HEK293T (cell line): ENCODE data around the gene DLG2.

Experiments used
- CTCF ChIA-PET: fragments of 350-600 bp; formaldehyde crosslinking; extraction: SDS; loops from one replicate; lab custom pipeline; 2021; ENCODE audit warnings: antibody characterized with exemption, inconsistent platforms; lab: Yijun Ruan, JAX
- POLR2A ChIA-PET: fragments of 350-600 bp; formaldehyde crosslinking; extraction: SDS; loops from one replicate; lab custom pipeline; 2020; ENCODE audit warnings: antibody characterized with exemption, inconsistent platforms; lab: Yijun Ruan, JAX
- DNase-seq: peaks from one replicate; pipeline ENCODE4 v3.0.0; 2012; ENCODE audit warnings: mixed read lengths; ENCODE audit errors: extremely low spot score
- ARNT ChIP-seq: fragments of 450-650 bp; IDR thresholded peaks from 2 replicates; pipeline ENCODE4 v1.6.1; 2017; ENCODE audit warnings: mild to moderate bottlenecking
- BHLHE40 ChIP-seq: fragments of 450-650 bp; IDR thresholded peaks from 2 replicates; pipeline ENCODE4 v1.6.1; 2016; ENCODE audit warnings: mild to moderate bottlenecking, moderate library complexity, borderline replicate concordance
- CTBP1 ChIP-seq: fragments of 450-650 bp; IDR thresholded peaks from 2 replicates; pipeline ENCODE4 v1.6.1; 2016; ENCODE audit warnings: borderline replicate concordance
- ELF4 ChIP-seq: fragments of 450-650 bp; IDR thresholded peaks from 2 replicates; pipeline ENCODE4 v1.6.1; 2017; ENCODE audit warnings: antibody characterized with exemption
- FOXA1 ChIP-seq: fragments of 450-650 bp; IDR thresholded peaks from 2 replicates; pipeline ENCODE4 v1.6.1; 2016; ENCODE audit warnings: mild to moderate bottlenecking
- FOXK2 ChIP-seq: fragments of 450-650 bp; IDR thresholded peaks from 2 replicates; pipeline ENCODE4 v1.6.1; 2016; ENCODE audit warnings: mild to moderate bottlenecking
- FOXM1 ChIP-seq: fragments of 450-650 bp; IDR thresholded peaks from 2 replicates; pipeline ENCODE4 v1.6.1; 2017; ENCODE audit warnings: mild to moderate bottlenecking, borderline replicate concordance
- HDGF ChIP-seq: fragments of 450-650 bp; IDR thresholded peaks from 2 replicates; pipeline ENCODE4 v1.6.1; 2017; ENCODE audit warnings: antibody characterized with exemption, borderline replicate concordance
- L3MBTL2 ChIP-seq: fragments of 450-650 bp; conservative IDR thresholded peaks from 2 replicates; pipeline ENCODE4 v1.6.1; 2016; ENCODE audit warnings: mild to moderate bottlenecking
- LEF1 ChIP-seq: fragments of 450-650 bp; IDR thresholded peaks from 2 replicates; pipeline ENCODE4 v1.6.1; 2017; ENCODE audit warnings: mild to moderate bottlenecking, borderline replicate concordance
- NFRKB ChIP-seq: fragments of 450-650 bp; IDR thresholded peaks from 2 replicates; pipeline ENCODE4 v1.6.1; 2016; ENCODE audit warnings: mild to moderate bottlenecking, moderate library complexity
- SP1 ChIP-seq: fragments of 450-650 bp; IDR thresholded peaks from 2 replicates; pipeline ENCODE4 v1.6.1; 2017
- SUZ12 ChIP-seq: fragments of 450-650 bp; IDR thresholded peaks from 2 replicates; pipeline ENCODE4 v1.6.1; 2016; ENCODE audit warnings: mild to moderate bottlenecking
- TARDBP ChIP-seq: fragments of 450-650 bp; IDR thresholded peaks from 2 replicates; pipeline ENCODE4 v1.6.1; 2016
- ZNF384 ChIP-seq: fragments of 450-650 bp; IDR thresholded peaks from 2 replicates; pipeline ENCODE4 v1.6.1; 2016
- TF ChIP-seq, protein P1 (sequence below): fragments of 450-650 bp; IDR thresholded peaks from 2 replicates; pipeline ENCODE4 v1.6.1; 2016

The DLG2 gene

DNA sequence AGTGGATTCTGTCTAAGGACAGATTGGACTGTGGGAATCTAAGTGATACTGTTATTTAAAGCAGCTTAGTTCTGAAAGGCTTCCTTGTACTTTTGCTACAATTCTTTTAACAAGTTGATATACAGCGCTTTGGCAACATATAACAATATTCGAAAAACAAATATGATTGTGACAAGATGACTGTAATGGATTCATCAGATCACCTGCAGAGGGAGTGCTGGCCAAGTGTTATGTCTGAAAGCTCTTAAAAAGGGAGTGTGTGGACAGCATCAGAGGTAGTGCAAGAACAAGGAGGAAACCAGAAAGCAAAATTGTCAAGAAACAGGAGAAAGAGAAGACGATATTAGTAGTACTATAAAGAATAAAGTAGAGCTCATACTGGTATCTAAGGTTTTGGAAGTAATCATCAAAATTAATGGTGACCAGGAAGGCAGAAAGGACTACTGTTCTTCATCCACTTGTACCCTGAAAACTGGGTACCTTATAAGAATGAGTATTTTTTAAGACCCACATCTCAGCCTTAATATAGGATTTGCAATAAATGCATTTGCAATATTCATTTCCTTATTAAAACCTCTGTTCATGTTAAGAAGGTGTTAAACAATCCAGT is 1229.0 kb downstream of the DLG2 start:
- POLR2A ChIA-PET = no interaction called here
- CTCF ChIA-PET = interaction anchor here (0.6 to 1.3 kb wide), 4 partner anchors 84 to 570 kb away, joined by 3 to 8 read pairs (median 4); no protein-coding TSS in a partner anchor
- DNase-seq = peak; percentile 6
- no peak for TF ChIP-seq SP1
- no peak for TF ChIP-seq ZNF384
- TF ChIP-seq FOXM1 = no peak
- no peak for TF ChIP-seq SUZ12
- no peak for TF ChIP-seq BHLHE40

DNA sequence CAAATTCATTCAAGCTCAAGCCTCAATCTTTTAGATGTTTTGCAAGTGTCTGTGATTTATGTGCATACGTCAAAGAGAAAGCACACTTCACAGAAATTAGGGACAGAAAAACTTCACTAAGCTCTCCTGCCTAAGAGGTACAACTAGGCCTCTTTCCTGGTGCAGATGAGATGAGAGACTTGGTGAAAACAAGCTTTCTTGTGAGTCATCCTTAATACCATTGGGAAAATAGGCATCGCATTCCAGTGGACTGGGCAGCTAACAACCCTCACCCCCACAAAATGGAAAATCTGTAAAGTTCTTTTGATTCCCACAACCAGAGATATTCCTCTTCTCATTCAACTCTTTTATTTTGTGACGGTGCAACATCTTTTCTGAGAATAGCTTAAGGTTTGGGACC is 1230.6 kb downstream of the DLG2 start:
- ChIA-PET CTCF (interaction anchor here (0.8 kb wide), 1 partner anchor 168 kb away, joined by 3 read pairs; no protein-coding TSS in a partner anchor), POLR2A (no interaction called here)
- no peak for DNase-seq
- no peak for TF ChIP-seq FOXM1
- no peak for TF ChIP-seq ARNT
- TF ChIP-seq L3MBTL2 = no peak
- TF ChIP-seq CTBP1 = no peak
- TF ChIP-seq FOXK2 = no peak

DNA sequence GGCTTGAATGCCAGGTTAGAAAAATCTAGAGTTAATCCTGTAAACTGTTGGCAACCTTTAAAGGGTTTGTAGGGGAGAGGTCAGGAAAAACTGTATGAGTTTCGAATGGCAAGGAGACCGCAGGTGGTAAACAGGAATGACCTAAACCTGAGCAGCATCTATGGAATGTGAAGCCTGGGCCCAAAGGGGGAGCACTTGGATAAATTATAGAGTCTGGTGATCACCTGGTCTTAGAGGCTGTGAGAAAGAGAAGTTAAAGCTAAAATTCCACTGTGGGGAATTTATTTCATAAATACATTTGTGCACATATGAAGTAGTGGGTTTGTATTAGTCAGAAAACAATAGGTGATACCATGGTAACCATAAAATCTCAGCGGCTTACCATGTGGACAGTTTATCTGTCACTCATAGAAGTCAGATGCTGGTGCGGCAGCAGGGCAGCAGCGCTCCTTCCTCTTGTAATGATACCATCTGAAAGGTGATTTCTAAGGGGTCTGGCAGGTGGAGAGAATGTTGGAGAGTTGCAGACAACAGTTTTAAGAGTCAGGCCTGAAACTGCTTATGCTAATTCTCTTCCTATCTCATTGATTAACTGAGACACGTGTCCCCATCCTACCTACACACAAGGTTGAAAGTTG is 1236.6 kb downstream of the DLG2 start:
- DNase-seq = no peak
- POLR2A ChIA-PET = no interaction called here
- TF ChIP-seq ARNT = no peak
- TF ChIP-seq SUZ12 = no peak
- TF ChIP-seq, protein P1, sequence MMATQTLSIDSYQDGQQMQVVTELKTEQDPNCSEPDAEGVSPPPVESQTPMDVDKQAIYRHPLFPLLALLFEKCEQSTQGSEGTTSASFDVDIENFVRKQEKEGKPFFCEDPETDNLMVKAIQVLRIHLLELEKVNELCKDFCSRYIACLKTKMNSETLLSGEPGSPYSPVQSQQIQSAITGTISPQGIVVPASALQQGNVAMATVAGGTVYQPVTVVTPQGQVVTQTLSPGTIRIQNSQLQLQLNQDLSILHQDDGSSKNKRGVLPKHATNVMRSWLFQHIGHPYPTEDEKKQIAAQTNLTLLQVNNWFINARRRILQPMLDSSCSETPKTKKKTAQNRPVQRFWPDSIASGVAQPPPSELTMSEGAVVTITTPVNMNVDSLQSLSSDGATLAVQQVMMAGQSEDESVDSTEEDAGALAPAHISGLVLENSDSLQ = no peak
- TF ChIP-seq CTBP1 = no peak
- CTCF ChIA-PET = interaction anchor here (0.6 to 1.0 kb wide), 2 partner anchors 146 to 169 kb away, joined by 3 read pairs; no protein-coding TSS in a partner anchor

DNA sequence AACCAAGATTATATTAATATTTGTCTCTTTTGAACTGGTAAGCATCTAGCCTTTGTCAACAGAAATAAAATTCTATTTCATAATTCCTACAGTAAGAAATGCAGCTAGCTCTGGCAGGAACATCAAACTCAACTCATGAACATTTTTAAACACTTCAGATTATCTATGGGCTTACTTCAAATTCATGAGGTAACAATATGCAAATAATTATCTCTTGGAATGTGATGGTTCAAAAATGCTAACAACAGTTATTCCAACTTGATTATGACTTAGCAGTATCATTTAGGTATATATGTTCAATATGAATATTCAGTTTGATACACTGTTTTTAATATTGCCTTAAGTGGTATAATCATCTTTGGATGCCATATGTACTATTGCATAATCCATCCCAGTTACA is 1237.4 kb downstream of the DLG2 start:
- CTCF ChIA-PET = interaction anchor here (0.6 kb wide), 1 partner anchor 147 kb away, joined by 3 read pairs; no protein-coding TSS in a partner anchor
- DNase-seq = no peak
- POLR2A ChIA-PET = no interaction called here
- TF ChIP-seq ELF4 (no peak), ARNT (no peak), FOXM1 (no peak), FOXK2 (no peak), ZNF384 (no peak), BHLHE40 (no peak), L3MBTL2 (no peak), FOXA1 (no peak), LEF1 (no peak), SUZ12 (no peak), SP1 (no peak), NFRKB (no peak), HDGF (no peak)
- TF ChIP-seq, protein P1 = no peak

DNA sequence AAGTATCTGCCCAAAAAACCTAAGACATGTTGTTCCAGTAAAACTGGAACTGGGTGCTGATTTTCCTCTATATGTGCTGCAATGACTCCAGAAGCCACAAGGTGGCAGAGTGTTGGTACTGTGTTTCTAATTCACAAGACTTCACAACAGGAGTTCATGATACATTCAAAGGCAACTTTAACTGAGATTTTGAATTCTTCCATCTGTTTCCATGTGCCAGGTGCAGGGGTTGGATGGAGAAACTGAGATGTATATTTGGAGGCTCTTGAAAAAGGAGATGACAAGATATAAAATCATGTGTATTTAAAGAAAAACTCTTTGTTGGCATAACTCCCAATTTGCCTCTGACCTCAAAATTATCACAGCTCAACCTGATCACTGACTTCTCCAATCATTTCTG is 1242.4 kb downstream of the DLG2 start:
- TF ChIP-seq ELF4 = no peak
- no peak for TF ChIP-seq SP1
- TF ChIP-seq SUZ12 = no peak
- TF ChIP-seq BHLHE40 = no peak
- TF ChIP-seq ARNT = no peak
- TF ChIP-seq HDGF = no peak
- no peak for TF ChIP-seq FOXA1
- TF ChIP-seq, protein P1 = no peak
- TF ChIP-seq ZNF384 = no peak
- TF ChIP-seq NFRKB = no peak
- no peak for TF ChIP-seq CTBP1
- TF ChIP-seq TARDBP = no peak
- no peak for TF ChIP-seq FOXM1
- TF ChIP-seq LEF1 = no peak
- no peak for TF ChIP-seq L3MBTL2
- TF ChIP-seq FOXK2 = no peak
- peak; percentile 27 for DNase-seq
- ChIA-PET CTCF (interaction anchor here (0.7 to 1.8 kb wide), 4 partner anchors 10 to 548 kb away, joined by 3 to 6 read pairs (median 5); no protein-coding TSS in a partner anchor), POLR2A (no interaction called here)

DNA sequence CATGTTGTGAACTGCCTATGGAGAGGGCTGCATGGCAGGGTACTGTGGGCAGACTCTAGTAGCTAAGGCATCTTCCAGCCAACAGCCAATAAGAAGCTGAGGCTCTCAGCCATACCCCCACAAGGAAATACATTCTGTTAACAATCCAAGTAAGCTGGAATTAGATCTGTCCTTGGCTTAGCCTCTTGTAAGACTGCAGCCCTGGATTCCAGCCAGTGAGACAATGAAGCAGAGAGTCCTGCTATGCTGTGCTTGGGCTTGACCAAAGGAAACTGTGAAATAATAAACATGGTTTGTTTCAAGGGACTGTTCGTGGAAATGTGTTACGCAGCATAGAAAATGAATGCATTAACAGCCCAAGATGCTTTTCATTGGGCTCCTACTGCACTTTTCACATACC is 1243.6 kb downstream of the DLG2 start:
- no peak for DNase-seq
- ChIA-PET CTCF (interaction anchor here (0.7 to 1.8 kb wide), 4 partner anchors 9 to 1861 kb away, joined by 3 to 6 read pairs (median 6); partner anchors contain the start of gene EED), POLR2A (no interaction called here)
- TF ChIP-seq BHLHE40 (no peak), ZNF384 (no peak), CTBP1 (no peak), L3MBTL2 (no peak), SUZ12 (no peak)

DNA sequence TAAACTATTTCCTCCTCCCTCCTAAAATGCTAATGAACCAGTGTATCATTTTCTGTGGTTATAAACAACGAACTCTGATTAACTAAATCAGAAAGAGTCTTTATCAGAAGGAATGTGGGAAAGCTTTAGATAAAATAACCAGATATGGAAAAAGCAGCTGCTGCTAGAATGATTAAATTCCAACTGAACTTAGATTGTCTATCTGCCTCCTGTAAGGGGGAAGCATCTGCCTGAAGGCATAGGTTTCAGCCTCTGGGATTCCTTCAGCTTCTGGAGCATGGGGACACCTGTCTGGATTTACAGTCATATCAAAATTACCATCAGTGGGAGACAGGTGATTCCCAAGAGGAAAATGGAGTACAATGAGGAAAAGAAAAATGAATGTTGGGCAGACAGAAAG is 1245.5 kb downstream of the DLG2 start:
- DNase-seq = no peak
- TF ChIP-seq NFRKB (no peak), ARNT (no peak), HDGF (no peak), ZNF384 (no peak), L3MBTL2 (no peak), FOXM1 (no peak), FOXA1 (no peak), ELF4 (no peak), SP1 (no peak), CTBP1 (no peak), SUZ12 (no peak)
- ChIA-PET POLR2A (no interaction called here), CTCF (no interaction called here)
